NCI-H2029 (cell line): ENCODE results near the gene TTC14.
A peak's percentile ranks its signal among the peaks of the same experiment; 100 is the strongest.
"Not testable (repeated sequence)": the region's sequence is repeated elsewhere in the genome, so short reads cannot be mapped to it uniquely, and the experiment has no call there.

ENCODE experiments used
- DNase-seq: peaks from one replicate; lab custom pipeline; 2025; lab: John Stamatoyannopoulos, UW

Gene TTC14

GRCh38 chr3:180601688-180602666 lies at the start of gene TTC14:
TTC14 (plus strand) TSS chr3:180602163; CDS start chr3:180602262, 99 bp downstream.
- peak; percentile 89 for DNase-seq

- DNase-seq: no peak
Observed at GRCh38 chr3:180563406-180563805, 38.6 kb upstream of the TTC14 start.

- DNase-seq: no peak
Observed at GRCh38 chr3:180564676-180565075, 37.3 kb upstream of the TTC14 start.

GRCh38 chr3:180570238-180570637 lies 31.7 kb upstream of the TTC14 start:
- no peak for DNase-seq

- DNase-seq: no peak
Observed at GRCh38 chr3:180571831-180572598, 29.9 kb upstream of the TTC14 start.

- no peak for DNase-seq
Observed at GRCh38 chr3:180575571-180575970, 26.4 kb upstream of the TTC14 start.

GRCh38 chr3:180580934-180581333 lies 21.0 kb upstream of the TTC14 start:
- DNase-seq: no peak

- no peak for DNase-seq
Observed at GRCh38 chr3:180590396-180590795, 11.6 kb upstream of the TTC14 start.

- DNase-seq: not testable (repeated sequence)
Observed at GRCh38 chr3:180593631-180594030, 8.3 kb upstream of the TTC14 start.

- peak; percentile 26 for DNase-seq
Observed at GRCh38 chr3:180594631-180595558, 7.1 kb upstream of the TTC14 start.

- no peak for DNase-seq
Observed at GRCh38 chr3:180595559-180595935, 6.4 kb upstream of the TTC14 start.

GRCh38 chr3:180600473-180600872 lies 1.5 kb upstream of the TTC14 start:
- no peak for DNase-seq

GRCh38 chr3:180611006-180611405 lies 9.0 kb downstream of the TTC14 start:
- DNase-seq: no peak

GRCh38 chr3:180612364-180612763 lies 10.4 kb downstream of the TTC14 start:
- DNase-seq: no peak

- no peak for DNase-seq
Observed at GRCh38 chr3:180615954-180616353, 14.0 kb downstream of the TTC14 start.

- DNase-seq: no peak
Observed at GRCh38 chr3:180617049-180617448, 15.1 kb downstream of the TTC14 start.

- DNase-seq: not testable (repeated sequence)
Observed at GRCh38 chr3:180618563-180618962, 16.6 kb downstream of the TTC14 start.

- no peak for DNase-seq
Observed at GRCh38 chr3:180619723-180620122, 17.8 kb downstream of the TTC14 start.

GRCh38 chr3:180624714-180625113 lies 22.8 kb downstream of the TTC14 start:
- DNase-seq: no peak

GRCh38 chr3:180626844-180627243 lies 24.9 kb downstream of the TTC14 start:
- DNase-seq: no peak

GRCh38 chr3:180630371-180630770 lies 28.4 kb downstream of the TTC14 start:
- no peak for DNase-seq

- DNase-seq: no peak
Observed at GRCh38 chr3:180631317-180631716, 29.4 kb downstream of the TTC14 start.
